T-helper 9 cell (primary cell): ENCODE measurements around the gene CYP20A1.
"Not testable (repeated sequence)": the region's sequence is repeated elsewhere in the genome, so short reads cannot be mapped to it uniquely, and the experiment has no call there.

Source experiments
- DNase-seq: peaks from one replicate; pipeline ENCODE4 v3.0.0-alpha.2; 2020
- total RNA-seq, 2 donors: gene quantifications; one replicate each; lab custom pipeline; 2026; lab: John Stamatoyannopoulos, UW

The CYP20A1 gene, protein sequence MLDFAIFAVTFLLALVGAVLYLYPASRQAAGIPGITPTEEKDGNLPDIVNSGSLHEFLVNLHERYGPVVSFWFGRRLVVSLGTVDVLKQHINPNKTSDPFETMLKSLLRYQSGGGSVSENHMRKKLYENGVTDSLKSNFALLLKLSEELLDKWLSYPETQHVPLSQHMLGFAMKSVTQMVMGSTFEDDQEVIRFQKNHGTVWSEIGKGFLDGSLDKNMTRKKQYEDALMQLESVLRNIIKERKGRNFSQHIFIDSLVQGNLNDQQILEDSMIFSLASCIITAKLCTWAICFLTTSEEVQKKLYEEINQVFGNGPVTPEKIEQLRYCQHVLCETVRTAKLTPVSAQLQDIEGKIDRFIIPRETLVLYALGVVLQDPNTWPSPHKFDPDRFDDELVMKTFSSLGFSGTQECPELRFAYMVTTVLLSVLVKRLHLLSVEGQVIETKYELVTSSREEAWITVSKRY
- total RNA-seq, result 72.6 to 126 reads per million in 2 donors

DNA sequence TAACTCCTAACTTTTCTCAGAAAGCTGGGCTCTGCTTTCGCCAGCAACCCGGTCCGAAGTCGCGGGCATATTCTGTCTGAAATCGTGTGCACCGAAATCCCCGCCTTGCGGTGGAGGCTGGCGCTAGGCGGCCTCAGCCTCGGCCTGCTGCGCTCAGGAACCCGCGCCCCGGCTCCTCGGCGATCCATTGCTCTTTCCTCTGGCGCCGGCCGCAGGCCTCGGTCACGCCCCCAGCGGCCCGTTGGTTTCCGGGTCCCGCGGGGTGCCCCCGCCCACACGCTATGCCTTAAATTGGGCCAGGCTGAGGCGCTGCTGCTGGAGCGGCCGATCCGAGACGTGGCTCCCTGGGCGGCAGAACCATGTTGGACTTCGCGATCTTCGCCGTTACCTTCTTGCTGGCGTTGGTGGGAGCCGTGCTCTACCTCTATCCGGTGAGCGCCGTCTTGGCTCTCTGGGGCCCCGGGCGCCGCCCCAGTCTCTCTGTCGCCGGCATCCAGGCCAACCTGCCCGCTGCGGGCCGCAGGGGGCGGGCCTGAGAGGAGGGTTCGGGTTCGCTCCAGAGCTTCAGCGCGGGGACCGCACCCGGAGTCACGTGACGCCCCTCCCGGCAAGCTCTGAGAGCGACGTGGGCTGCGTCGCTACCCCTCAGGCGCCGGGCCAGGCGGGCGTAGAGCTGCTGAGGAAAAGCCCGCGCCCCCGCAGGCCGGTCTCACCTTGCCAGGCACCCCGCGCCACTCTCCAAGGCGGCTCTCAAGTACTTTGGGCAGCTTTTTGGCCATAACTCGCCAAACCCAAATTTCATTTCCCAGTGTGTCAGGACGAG is at the start of gene CYP20A1:
CYP20A1 (plus strand) TSS at position 315 of the 823 bp plus-strand sequence; CDS start at position 360, 45 bp downstream.
- peak; percentile 93 for DNase-seq

DNA sequence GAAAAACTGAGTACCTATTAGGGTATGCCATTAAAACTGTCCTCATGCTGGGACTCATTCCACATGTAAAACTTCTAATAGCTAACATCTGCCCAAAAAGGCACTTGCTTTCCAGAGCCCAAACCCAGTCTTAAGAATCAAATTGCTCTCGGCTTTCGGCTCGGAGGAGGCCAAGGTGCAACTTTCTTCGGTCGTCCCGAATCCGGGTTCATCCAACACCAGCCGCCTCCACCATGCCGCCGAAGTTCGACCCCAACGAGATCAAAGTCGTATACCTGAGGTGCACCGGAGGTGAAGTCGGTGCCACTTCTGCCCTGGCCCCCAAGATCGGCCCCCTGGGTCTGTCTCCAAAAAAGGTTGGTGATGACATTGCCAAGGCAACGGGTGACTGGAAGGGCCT is 48.3 kb upstream of the CYP20A1 start:
- DNase-seq, result not testable (repeated sequence)

DNA sequence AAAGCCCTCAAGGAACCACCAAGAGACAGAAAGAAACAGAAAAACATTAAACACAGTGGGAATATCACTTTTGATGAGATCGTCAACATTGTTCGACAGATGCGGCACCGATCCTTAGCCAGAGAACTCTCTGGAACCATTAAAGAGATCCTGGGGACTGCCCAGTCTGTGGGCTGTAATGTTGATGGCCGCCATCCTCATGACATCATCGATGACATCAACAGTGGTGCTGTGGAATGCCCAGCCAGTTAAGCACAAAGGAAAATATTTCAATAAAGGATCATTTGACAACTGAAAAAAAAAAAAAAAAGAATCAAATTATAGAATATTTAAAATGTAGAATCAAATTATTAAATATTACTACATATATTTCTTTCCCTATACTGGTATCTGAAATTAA is 47.8 kb upstream of the CYP20A1 start:
- not testable (repeated sequence) for DNase-seq

DNA sequence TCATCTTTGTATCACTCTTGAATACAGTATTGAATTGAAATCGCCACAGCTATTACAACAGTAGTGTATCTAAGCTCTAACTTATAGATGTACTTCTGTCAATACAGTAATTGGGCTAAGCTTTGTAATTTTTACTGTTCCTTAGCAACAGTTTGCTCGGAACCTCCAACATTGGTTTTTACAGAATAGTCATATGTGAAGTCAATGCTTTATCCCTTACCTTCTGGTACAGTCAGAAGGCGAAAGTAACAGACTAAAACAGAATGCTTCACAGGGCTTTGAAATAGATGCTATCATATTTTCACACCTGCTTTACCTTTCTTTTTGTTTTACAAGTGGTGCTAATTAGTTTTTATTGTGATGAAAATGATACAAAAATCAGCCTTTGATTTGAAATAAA is 46.9 kb upstream of the CYP20A1 start:
- no peak for DNase-seq

DNA sequence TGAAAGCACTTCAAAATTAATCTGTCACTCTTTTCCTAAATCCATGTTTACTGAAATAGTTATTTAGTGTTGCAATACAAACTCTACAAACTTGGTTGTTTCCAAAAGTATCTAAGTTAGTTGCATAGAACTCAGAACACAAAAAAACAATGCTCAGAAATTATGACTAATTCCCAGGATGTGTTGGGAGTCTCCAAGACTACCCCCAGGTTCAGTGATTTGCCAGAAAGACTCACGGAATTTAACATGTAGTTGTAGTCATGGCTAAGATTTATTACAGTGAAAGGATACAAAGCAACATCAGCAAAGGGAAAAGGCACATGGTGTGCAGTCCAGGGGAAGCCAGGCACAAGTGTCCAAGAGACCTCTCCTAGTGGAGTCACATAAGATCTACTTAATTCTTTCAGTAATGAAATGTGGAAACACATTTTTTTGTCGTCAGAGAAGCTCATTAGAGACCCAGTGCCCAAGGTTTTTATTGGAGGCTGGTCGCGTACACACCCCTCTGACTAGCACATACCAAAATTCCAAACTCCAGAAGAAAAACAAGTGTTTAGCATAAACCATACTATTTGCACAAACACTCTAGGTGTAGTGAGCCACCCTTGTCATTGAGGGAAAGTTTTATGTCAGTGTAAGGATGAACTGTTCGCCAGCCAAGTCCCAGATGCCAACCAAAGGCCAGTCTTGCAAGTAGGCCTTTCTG is 43.3 kb upstream of the CYP20A1 start:
- no peak for DNase-seq

DNA sequence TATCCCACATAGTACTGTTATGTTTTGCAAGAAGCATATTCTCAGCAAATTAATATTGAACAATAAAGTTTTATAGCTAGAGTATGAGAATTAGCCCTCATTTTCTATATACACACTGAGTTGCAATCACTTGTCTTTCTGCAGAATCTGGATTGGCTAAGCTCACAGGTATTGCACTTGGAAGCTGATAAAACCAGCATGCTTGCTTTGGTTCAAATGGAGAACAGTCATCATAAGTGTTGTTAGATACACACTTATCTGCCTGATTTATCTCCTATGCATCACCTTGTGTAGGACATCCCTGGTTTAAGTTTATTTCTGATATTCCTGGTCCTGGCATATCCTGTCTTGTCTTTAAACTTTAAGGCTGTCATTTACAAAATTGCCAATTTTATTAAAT is 38.0 kb upstream of the CYP20A1 start:
- no peak for DNase-seq

DNA sequence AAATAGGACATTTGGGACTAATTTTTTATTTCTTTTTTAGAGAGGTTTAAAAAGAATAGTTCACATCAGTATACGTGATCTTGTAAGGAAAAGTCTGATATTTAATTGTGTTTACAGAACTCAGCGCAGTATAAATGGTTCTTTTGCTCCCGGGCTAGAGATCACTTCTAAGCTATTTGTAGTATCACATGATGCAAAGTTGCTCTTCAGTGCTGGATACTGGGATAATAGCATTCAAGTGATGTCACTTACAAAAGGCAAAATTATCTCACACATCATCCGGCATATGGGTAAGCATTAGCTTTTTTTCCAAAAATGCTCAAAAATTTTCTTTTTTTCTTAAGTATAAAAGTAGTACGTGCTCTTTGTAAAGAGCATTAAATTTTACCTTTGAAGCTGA is 37.4 kb upstream of the CYP20A1 start:
- no peak for DNase-seq

DNA sequence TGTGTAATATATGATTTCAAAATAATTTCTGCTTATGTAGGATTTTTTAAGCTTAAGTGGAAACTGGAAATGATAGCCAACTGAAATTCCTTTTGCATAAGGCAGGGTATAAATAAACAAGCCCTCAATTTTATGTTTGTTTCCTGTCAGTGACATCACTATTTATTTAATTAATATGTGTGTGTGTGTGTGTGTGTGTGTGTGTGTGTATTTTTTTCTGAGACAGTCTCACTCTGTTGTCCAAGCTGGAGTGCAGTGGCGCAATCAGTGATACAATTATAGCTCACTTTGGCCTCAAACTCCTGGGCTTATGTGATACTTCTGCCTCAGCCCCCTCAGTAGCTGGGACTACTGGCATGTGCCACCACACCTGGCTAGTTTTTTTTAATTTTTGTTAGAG is 29.3 kb upstream of the CYP20A1 start:
- no peak for DNase-seq

DNA sequence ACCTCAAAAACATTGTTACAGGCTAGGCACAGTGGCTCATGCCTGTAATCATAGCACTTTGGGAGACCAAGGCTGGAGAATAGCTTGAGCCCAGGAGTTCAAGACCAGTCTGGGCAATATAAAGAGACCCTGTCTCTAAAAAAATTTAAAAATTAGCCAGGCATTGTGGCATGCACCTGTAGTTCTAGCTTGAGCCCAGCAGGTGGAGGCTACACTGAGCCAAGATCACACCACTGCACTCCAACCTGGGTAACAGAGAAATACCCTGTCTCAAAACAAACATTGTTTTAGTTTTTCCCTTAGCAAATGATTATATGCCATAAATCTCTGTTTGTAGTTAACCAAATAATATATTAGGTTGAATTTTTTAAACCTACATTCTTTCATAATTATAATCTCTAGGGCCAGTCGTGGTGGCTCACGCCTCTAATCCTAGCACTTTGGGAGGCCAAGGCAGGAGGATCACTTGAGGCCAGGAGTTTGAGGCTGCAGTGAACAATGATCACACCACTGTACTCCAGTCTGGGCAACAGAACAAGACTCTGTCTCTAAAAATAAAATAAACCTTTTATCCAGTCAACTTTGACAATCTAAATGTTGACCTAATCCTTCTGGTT is 13.3 kb upstream of the CYP20A1 start:
- DNase-seq, result peak; percentile 7

DNA sequence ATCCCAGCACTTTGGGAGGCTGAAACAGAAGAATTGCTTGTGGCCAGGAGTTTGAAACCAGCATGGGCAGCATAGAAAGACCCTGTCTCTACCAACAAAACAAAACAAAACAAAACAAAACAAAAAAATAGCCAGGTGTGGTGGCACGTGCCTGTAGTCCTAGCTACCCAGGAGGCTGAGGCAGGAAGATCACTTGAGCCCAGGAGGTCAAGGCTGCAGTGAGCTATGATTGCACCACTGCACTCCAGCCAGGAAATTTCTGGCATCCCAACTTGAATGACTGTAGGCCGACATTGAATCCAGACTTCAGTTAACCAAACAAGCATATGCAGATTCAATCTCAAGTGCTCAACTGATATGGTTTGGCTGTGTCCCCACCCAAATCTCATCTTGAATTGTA is 9.1 kb upstream of the CYP20A1 start:
- DNase-seq, result not testable (repeated sequence)

DNA sequence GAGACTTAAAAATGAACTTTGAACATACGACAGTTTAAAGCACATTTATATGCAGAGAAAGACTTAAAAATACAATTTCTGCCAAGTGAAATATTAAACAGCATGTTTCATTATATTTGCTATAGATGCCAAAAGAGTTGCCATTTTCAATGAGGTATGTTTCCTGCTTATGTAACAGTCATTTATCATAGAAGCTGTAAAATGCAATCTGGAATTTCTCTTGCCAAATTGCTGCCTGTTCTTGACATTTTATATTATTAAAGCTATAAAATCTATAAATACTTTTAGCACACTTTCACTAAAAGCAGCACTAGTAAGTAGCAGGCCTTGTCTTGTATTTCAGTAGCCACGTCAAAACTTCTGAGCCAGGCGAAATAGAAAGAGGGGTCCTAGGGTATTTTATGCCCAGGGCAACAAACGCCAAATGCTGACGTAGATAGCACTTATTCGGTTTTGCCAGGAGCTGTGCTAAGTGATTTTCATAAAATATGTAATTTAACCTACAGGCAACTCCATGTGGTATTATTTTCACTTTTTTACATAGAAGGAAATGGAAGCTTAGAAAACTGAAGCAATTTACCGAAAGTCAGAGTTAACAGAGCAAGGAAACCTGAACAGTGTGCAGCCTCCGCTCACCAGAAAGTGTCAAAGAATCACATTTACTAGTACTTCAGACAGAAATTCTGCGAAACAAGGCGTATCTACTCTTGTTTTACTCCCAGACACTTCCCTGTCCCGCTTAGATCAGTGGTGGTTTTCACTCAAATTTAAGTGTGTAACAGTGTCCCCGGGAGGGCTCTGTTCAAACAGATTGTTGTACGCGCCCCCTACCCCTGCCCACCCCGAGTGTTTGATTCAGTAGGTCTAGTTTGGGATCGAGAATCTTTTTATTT is 1.2 kb upstream of the CYP20A1 start:
- no peak for DNase-seq

DNA sequence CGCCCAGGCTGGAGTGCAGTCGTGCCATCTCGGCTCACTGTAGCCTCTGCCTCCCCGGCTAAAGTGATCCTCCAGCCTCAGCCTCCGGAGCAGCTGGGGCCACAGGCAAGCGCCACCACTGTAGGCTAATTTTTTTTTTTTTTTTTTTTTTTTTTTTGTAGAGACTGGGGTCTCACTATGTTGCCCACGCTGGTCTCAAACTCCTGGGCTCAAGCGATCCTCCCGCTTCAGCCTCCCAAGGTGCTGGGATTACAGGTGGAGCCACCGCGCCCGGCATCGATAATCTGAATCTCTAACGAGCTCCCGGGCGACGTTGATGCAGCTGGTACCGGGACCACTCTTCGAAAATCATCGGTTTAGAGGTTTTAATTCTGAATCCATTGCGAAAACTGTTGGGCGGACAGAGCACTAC is 520 bp upstream of the CYP20A1 start:
- DNase-seq, result no peak

DNA sequence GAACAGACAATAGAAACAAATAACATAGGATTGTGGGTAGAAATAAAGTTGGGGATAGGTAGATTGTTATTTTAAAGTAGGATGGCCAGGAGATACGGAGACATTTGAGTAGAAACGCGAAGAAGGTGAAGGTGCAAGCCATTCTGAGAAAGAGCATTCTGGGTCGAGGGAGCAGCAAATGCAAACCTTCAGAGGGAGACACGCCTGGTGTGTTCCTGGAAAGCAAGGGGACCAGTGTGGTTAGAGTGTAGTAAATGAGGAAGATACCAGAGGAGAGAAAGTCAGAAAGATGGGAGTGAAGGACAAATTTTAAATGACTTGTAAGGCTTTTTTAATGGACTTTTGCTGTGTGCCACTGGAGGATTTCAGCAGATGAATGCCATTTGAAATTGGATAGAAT is 1.7 kb downstream of the CYP20A1 start:
- no peak for DNase-seq

DNA sequence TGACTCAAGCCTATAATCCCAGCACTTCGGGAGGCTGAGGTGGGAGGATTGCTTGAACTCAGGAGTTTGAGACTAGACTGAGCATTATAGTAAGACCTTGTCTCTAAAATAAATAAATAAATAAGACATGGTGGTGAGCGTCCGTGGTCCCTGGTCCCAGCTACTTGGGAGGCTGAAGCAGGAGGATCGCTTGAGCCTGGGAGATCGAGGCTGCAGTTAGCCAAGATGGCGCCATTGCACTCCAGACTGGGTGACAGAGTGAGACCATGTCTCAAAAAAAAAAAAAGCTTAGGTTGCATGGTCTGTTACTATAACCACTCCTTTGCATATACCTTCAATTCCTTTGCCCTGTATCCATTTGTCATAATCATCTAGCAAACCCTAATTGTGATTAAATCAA is 3.7 kb downstream of the CYP20A1 start:
- DNase-seq, result no peak

DNA sequence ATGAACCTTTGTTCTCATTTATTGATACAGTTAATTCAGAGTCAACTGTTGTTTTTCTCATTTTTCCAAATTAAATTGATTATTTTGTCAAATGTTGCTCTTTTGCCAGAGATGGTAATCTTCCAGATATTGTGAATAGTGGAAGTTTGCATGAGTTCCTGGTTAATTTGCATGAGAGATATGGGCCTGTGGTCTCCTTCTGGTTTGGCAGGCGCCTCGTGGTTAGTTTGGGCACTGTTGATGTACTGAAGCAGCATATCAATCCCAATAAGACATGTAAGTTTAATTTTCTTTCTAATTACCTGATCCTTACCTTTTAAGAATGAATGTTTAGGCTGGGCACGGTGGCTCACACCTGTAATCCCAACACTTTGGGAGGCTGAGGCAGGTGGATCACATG is 7.8 kb downstream of the CYP20A1 start:
- DNase-seq, result no peak

DNA sequence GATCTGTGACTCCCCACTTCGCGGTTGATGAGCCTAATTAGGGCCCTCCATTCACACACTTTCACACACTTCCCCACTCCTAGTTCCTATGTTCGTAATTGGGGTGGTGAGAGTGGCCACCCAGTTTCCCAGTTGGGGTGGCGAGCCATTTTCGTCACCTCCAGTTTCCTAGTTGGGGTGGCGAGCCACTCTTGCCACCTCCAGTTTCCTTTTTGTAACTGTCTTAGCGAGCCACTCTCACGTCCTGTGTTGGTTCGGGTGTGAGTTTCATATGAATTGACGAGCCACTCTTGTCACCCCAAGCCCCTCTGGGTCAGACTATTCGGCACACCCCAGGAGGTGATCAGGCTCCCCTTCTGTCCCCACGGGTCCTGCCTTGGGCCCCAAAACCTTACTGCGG is 14.0 kb downstream of the CYP20A1 start:
- DNase-seq, result no peak

DNA sequence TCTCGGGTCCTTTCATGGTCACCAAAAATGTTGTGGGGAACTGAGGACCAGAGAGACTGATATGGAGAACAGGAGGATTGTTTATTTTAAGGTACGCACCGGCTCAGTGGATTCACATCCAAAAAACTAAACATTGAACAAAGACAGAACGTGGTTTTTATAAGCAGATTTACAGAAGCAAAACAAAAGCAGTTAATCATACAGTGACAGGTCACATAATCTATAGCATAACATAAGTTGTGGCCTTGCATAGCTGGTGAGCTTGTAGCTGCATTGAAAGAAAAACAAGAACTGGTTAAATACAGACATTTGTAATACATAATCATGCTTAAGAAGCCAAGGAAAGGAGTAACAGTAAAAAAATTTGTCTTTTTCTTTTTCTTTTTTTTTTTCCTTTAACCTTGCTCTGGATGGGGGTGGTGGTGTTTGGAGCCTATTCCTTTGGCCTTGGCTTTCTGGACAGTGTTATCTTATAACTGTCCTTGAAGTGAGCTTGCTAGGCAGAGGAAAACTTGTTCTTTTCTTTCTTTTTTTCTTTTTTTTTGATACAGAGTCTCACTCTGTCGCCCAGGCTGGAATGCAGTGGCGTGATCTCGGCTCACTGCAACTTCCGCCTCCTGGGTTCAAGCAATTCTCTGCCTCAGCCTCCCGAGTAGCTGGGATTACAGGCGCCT is 14.7 kb downstream of the CYP20A1 start:
- not testable (repeated sequence) for DNase-seq

DNA sequence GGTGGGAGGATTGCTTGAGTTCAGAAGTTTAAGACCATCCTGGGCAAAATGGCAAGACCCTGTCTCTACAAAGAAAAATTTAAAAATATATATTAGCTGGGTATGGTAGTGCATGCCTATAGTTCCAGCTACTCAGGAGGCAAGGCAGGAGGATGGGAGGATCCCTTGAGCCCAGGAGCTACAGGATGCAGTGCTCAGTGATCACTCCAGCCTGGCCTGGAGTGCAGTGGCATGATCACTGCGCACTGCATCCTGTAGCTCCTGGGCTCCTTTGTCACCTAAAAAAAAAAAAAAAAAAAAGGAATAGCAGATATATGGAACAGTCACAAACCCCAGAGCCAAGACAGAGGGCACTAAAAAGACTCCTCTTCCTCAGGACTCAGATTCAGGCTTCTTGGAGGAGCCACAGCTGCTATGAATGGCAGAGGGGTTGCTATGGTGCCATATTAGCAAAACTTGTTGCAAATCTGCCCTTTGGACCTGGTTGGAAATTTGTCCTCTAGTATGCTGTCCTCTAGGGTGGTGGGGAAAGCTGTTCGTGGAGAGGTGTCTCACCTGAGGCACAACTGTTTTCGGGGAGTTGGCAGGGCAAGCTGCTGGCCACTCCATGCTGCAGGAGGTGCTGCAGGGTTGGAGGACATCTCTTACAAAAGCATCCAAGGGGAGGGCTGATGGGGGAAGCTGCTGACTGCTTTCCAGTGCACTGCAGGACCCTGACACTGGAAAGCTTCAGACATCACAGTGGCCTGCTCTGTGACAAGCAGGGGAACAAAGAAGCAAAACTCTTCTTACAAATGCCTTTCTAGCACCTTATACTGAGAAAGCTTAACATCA is 22.7 kb downstream of the CYP20A1 start:
- DNase-seq, result no peak

DNA sequence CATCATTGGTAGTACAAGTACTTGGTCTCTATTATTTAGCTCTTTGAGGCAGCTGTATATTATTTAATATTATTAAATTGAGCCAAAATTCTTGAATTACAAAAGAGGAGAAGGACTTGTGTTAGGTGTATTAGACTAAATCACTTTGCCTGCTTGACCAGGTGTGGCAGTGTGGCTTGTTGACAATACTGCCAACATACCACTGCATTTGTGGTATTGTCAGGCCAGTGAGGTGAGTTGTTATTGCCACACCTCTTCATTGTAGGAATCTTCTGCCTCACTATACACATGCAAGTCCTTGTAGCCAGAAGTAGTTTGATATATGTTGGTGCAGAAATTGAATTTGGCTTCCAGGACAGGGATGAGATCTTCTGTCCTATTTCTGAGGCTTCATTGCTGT is 40.5 kb downstream of the CYP20A1 start:
- no peak for DNase-seq

DNA sequence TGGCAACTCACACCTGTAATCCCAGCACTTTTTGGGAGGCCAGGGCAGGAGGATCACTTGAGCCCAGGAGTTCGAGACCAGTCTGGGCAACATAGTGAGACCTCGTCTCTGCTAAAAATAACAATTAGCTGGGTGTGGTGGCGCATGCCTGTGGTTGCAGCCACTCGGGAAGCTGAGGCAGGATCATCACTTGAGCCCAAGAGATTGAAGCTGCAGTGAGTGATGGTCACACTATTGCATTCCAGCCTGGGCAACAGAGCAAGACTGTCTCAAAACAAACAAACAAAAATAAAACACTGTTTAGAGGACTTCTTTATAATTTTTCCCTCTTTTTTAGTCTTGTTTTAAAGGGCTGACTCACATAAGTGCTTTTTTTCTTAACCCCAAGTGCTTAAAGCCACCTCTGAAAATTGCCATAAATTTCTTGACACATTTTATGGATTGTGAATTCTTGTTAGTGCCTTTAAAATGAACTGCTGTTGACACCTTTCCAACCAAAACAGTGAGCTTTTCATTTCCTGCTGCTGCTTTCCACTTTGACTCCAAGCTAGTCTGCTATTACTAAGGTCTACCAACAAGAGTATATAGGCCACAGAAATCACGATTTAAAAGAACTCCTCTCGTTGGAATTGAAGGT is 41.7 kb downstream of the CYP20A1 start:
- no peak for DNase-seq
